SK-N-SH (cell line): Measurements from ENCODE around the gene ACSL3. TPM values are rescaled to one million over a fixed set of nuclear protein-coding genes. Genes with fewer than 3 reads are reported as not detected.

Experiments used
- CTCF ChIA-PET: fragments of 300-600, 350-600 bp; formaldehyde crosslinking; extraction: SDS; loops from one replicate; lab custom pipeline; 2021; lab: Yijun Ruan, JAX
- POLR2A ChIA-PET: fragments of 350-600 bp; sonication (Branson Sonifier 250); formaldehyde crosslinking; extraction: SDS; loops from one replicate; lab custom pipeline; 2020; ENCODE audit warnings: antibody characterized with exemption, inconsistent platforms; lab: Yijun Ruan, JAX
- DNase-seq: peaks from one replicate; pipeline ENCODE4 v3.0.0; 2012
- H2AFZ ChIP-seq: fragments of 200-600 bp; sonication (generic); 2 replicates; pipeline ENCODE4 v1.8.1; 2016; ENCODE audit warnings: antibody characterized with exemption, mild to moderate bottlenecking, low read depth
- H3F3A ChIP-seq: fragments of 200-600 bp; sonication (generic); replicated peaks from 2 replicates; pipeline ENCODE3; 2016; ENCODE audit warnings: antibody characterized with exemption, mild to moderate bottlenecking; ENCODE audit not compliant: insufficient read depth
- H3K27ac ChIP-seq, 2 experiments: fragments of 200-500 bp in 1 of 2; fragments of 200-600 bp in 1 of 2; sonication (Bioruptor generic) in 1 of 2; sonication (generic), shearing (Covaris generic) in 1 of 2; 2 replicates each; pipeline versions ENCODE4 v1.5.1 to v1.6.1; 2014 to 2016; ENCODE audit warnings: low read depth in 2 of 2, inconsistent platforms in 1 of 2, low read length in 1 of 2, mild to moderate bottlenecking in 1 of 2, mixed read lengths in 1 of 2
- H3K27me3 ChIP-seq: fragments of 200-600 bp; sonication (generic), shearing (Covaris generic); 2 replicates; pipeline ENCODE4 v1.6.1; 2016; ENCODE audit warnings: mixed run types; ENCODE audit not compliant: insufficient read depth
- H3K36me3 ChIP-seq, 2 experiments: fragments of 200-500 bp in 1 of 2; fragments of 200-600 bp in 1 of 2; sonication (Bioruptor generic) in 1 of 2; sonication (generic) in 1 of 2; replicated peaks in 1 of 2; 2 replicates each; pipeline versions ENCODE3 to v1.5.1; 2014 to 2016; ENCODE audit warnings: low read length in 1 of 2, mild to moderate bottlenecking in 1 of 2; ENCODE audit not compliant: insufficient read depth in 2 of 2, control insufficient read depth in 1 of 2
- H3K4me1 ChIP-seq, 2 experiments: fragments of 200-500 bp in 1 of 2; fragments of 200-600 bp in 1 of 2; sonication (Bioruptor generic) in 1 of 2; sonication (generic), shearing (Covaris generic) in 1 of 2; 2 replicates each; pipeline versions ENCODE4 v1.5.1 to v1.6.1; 2014 to 2016; ENCODE audit warnings: low read depth in 1 of 2, low read length in 1 of 2, mixed run types in 1 of 2; ENCODE audit not compliant: insufficient read depth in 2 of 2, control insufficient read depth in 1 of 2
- H3K4me2 ChIP-seq: fragments of 200-600 bp; sonication (generic), shearing (Covaris generic); 2 replicates; pipeline ENCODE4 v1.6.1; 2017; ENCODE audit warnings: mixed run types
- H3K4me3 ChIP-seq, 2 experiments: fragments of 200-500 bp in 1 of 2; fragments of 200-600 bp in 1 of 2; sonication (Bioruptor generic) in 1 of 2; sonication (generic), shearing (Covaris generic) in 1 of 2; 2 replicates each; pipeline versions ENCODE4 v1.5.1 to v1.8.1; 2014 to 2016; ENCODE audit warnings: low read depth in 2 of 2, inconsistent platforms in 1 of 2, low read length in 1 of 2, mild to moderate bottlenecking in 1 of 2, mixed read lengths in 1 of 2, moderate library complexity in 1 of 2
- H3K79me2 ChIP-seq: fragments of 200-600 bp; sonication (generic); 2 replicates; pipeline ENCODE4 v1.8.1; 2017; ENCODE audit warnings: mild to moderate bottlenecking; ENCODE audit not compliant: insufficient read depth
- H3K9ac ChIP-seq: fragments of 200-600 bp; sonication (generic); 2 replicates; pipeline ENCODE4 v1.6.1; 2017; ENCODE audit warnings: mixed run types
- H3K9me2 ChIP-seq: fragments of 200-600 bp; sonication (generic); 2 replicates; pipeline ENCODE4 v1.6.1; 2017; ENCODE audit warnings: mixed run types
- H3K9me3 ChIP-seq: fragments of 200-600 bp; sonication (generic); 2 replicates; pipeline ENCODE4 v1.6.1; 2017; ENCODE audit warnings: mixed run types, mild to moderate bottlenecking, moderate library complexity
- H4K20me1 ChIP-seq: fragments of 200-600 bp; sonication (generic); 2 replicates; pipeline ENCODE4 v1.6.1; 2017; ENCODE audit warnings: mild to moderate bottlenecking, mixed run types; ENCODE audit not compliant: insufficient read depth
- CHD2 ChIP-seq: fragments of 150-350 bp; IDR thresholded peaks from 2 replicates; pipeline ENCODE4 v1.6.1; 2018; ENCODE audit warnings: low read length; ENCODE audit not compliant: partially characterized antibody
- EP300 ChIP-seq, 2 experiments: IDR thresholded peaks; 2 replicates each; pipeline versions ENCODE4 v1.4.0 to v1.6.1; 2012; ENCODE audit warnings: borderline replicate concordance in 1 of 2, low read depth in 1 of 2, low read length in 1 of 2
- FOSL2 ChIP-seq: IDR thresholded peaks from 2 replicates; pipeline ENCODE4 v1.4.0; 2012; ENCODE audit warnings: low read depth, mild to moderate bottlenecking, moderate library complexity, borderline replicate concordance
- FOXJ3 ChIP-seq: sonication (generic); formaldehyde crosslinking; IDR thresholded peaks from 2 replicates; pipeline ENCODE4 v1.5.1; 2020; ENCODE audit warnings: mild to moderate bottlenecking, missing genetic modification reagents
- FOXM1 ChIP-seq: IDR thresholded peaks from 2 replicates; pipeline ENCODE4 v1.4.0; 2012; ENCODE audit warnings: low read depth, mild to moderate bottlenecking
- MEF2A ChIP-seq: IDR thresholded peaks from 2 replicates; pipeline ENCODE4 v1.4.0; 2012; ENCODE audit warnings: low read depth, borderline replicate concordance
- NFIC ChIP-seq: IDR thresholded peaks from 2 replicates; pipeline ENCODE4 v1.4.0; 2012; ENCODE audit warnings: borderline replicate concordance
- NRF1 ChIP-seq: IDR thresholded peaks from 2 replicates; pipeline ENCODE4 v1.6.1; 2012; ENCODE audit warnings: low read depth, mild to moderate bottlenecking, low read length
- POLR2AphosphoS5 ChIP-seq: IDR thresholded peaks from 2 replicates; pipeline ENCODE4 v1.6.1; 2012; ENCODE audit warnings: low read depth, low read length
- RAD21 ChIP-seq: IDR thresholded peaks from 2 replicates; pipeline ENCODE4 v1.6.1; 2012; ENCODE audit warnings: mild to moderate bottlenecking, low read length
- TCF12 ChIP-seq: IDR thresholded peaks from 2 replicates; pipeline ENCODE4 v1.4.0; 2012
- YY1 ChIP-seq: IDR thresholded peaks from 2 replicates; pipeline ENCODE4 v1.4.0; 2012; ENCODE audit warnings: low read depth, mild to moderate bottlenecking
- ZBTB33 ChIP-seq: IDR thresholded peaks from 2 replicates; pipeline ENCODE4 v1.4.0; 2012; ENCODE audit warnings: low read depth, borderline replicate concordance
- WGBS: methylation state at CpG from one replicate; pipeline ENCODE4 v1.1.6; 2017; ENCODE audit warnings: low lambda C conversion rate; 5-methylcytosine and 5-hydroxymethylcytosine counted together
- polyA plus RNA-seq, 3 experiments: library from polyadenylated mRNA; depleted of rRNA; stranded (reverse); fragments of >200 nt; gene quantifications; 2 replicates each; pipeline ENCODE4 v1.2.3, GENCODE V29; 2012
- TF ChIP-seq, protein P1 (sequence below): fragments of 150-350 bp; IDR thresholded peaks from 2 replicates; pipeline ENCODE4 v1.6.1; 2017; ENCODE audit warnings: antibody characterized with exemption, low read length, low read depth, borderline replicate concordance
- TF ChIP-seq, protein P2 (sequence below): IDR thresholded peaks from 2 replicates; pipeline ENCODE4 v1.4.0; 2012; ENCODE audit warnings: low read depth
- TF ChIP-seq, protein P3 (sequence below): fragments of 200-600 bp; sonication (generic); IDR thresholded peaks from 2 replicates; pipeline ENCODE4 v1.6.1; 2017; ENCODE audit warnings: antibody characterized with exemption, mild to moderate bottlenecking, moderate library complexity
- TF ChIP-seq, protein P4 (sequence below): IDR thresholded peaks from 2 replicates; pipeline ENCODE4 v1.4.0; 2012; ENCODE audit warnings: low read depth, borderline replicate concordance

The ACSL3 gene
- polyA plus RNA-seq, 1 of the 3 experiments (the other 2 are of a cell fraction): 15.7 TPM

- TF ChIP-seq ZBTB33: no peak
- TF ChIP-seq, protein P1, sequence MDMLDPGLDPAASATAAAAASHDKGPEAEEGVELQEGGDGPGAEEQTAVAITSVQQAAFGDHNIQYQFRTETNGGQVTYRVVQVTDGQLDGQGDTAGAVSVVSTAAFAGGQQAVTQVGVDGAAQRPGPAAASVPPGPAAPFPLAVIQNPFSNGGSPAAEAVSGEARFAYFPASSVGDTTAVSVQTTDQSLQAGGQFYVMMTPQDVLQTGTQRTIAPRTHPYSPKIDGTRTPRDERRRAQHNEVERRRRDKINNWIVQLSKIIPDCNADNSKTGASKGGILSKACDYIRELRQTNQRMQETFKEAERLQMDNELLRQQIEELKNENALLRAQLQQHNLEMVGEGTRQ: no peak
- TF ChIP-seq CHD2: no peak
- peak; percentile 86 for TF ChIP-seq FOSL2
- peak; percentile 22 to 89; a peak in 3 of 4 replicates for TF ChIP-seq EP300 (IDR thresholded peaks at IDR 0.05; ENCODE audit: borderline replicate concordance in 1 of 2, low read depth in 1 of 2, low read length in 1 of 2)
- TF ChIP-seq, protein P2, sequence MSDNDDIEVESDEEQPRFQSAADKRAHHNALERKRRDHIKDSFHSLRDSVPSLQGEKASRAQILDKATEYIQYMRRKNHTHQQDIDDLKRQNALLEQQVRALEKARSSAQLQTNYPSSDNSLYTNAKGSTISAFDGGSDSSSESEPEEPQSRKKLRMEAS: peak; percentile 48
- peak; percentile 78 for TF ChIP-seq FOXM1
Measured at GRCh38 chr2:222950638-222951285, 89.9 kb downstream of the ACSL3 start (continued).

- no peaks in the 10 kb centered on the region for H3K27me3 ChIP-seq
- no peaks in the 10 kb centered on the region for H3K9me3 ChIP-seq
- POLR2A ChIA-PET: interaction anchor here (0.6 kb wide), 1 partner anchor 57 kb away, joined by 3 read pairs; no protein-coding TSS in a partner anchor
- peaks cover 0 to 3% of the 10 kb centered on the region in 2 experiments for H3K36me3 ChIP-seq
- no peak overlapping the region for H2AFZ ChIP-seq
- CTCF ChIA-PET: interaction anchor here (1.5 kb wide), 2 partner anchors 20 to 262 kb away, joined by 4 to 6 read pairs; no protein-coding TSS in a partner anchor
- peaks cover 0 to 4% of the 10 kb centered on the region in 2 experiments; a peak in 1 of 4 replicates for H3K4me1 ChIP-seq
- DNase-seq: no peak
- no peak overlapping the region for H3K4me2 ChIP-seq
- no peak overlapping the region for H3K9ac ChIP-seq
- peaks cover 15% of the 10 kb centered on the region for H3F3A ChIP-seq
- no peaks in the 10 kb centered on the region for H4K20me1 ChIP-seq
- peak overlapping the region in 1 of 2 experiments; percentile 12; a peak in 1 of 4 replicates for H3K27ac ChIP-seq
- H3K4me3 ChIP-seq: no peak overlapping the region
- no peaks in the 10 kb centered on the region for H3K79me2 ChIP-seq
- TF ChIP-seq TCF12 (no peak), CHD2 (no peak), NFIC (peak; percentile 81), FOXJ3 (CRISPR knock-in tag) (no peak)
- H3K9me2 ChIP-seq: no peaks in the 10 kb centered on the region
Measured at GRCh38 chr2:222952204-222952603, 91.4 kb downstream of the ACSL3 start.

DNA sequence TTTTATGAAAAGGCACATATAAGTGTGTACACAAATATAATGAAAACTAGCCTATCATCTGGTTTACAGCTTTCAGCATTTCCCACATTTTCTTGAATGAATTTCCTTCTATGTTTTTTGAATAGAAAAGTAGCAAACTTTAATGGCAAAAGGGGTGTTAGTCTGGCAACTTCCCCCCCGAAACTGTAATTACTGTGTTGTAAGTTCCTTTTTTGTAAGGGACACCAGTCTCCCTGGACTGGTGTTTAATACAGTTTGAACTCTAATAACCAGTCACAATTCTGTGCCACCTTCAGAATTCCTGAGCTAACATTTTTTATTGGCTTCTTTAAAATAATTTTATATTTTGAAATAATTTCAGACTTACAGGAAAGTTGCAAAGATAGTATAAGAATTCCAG lies 94.2 kb downstream of the ACSL3 start:
- 84% methylated on average over 1 of the region's 1 CpG for WGBS
- ChIA-PET CTCF (interaction anchor here (1.1 to 1.2 kb wide), 2 partner anchors 506 to 843 kb away, joined by 3 read pairs; no protein-coding TSS in a partner anchor), POLR2A (no interaction called here)
- TF ChIP-seq RAD21: no peak
- no peak for TF ChIP-seq POLR2AphosphoS5
- TF ChIP-seq EP300 (IDR thresholded peaks at IDR 0.05; ENCODE audit: borderline replicate concordance in 1 of 2, low read depth in 1 of 2, low read length in 1 of 2): no peak
- TF ChIP-seq, protein P3, sequence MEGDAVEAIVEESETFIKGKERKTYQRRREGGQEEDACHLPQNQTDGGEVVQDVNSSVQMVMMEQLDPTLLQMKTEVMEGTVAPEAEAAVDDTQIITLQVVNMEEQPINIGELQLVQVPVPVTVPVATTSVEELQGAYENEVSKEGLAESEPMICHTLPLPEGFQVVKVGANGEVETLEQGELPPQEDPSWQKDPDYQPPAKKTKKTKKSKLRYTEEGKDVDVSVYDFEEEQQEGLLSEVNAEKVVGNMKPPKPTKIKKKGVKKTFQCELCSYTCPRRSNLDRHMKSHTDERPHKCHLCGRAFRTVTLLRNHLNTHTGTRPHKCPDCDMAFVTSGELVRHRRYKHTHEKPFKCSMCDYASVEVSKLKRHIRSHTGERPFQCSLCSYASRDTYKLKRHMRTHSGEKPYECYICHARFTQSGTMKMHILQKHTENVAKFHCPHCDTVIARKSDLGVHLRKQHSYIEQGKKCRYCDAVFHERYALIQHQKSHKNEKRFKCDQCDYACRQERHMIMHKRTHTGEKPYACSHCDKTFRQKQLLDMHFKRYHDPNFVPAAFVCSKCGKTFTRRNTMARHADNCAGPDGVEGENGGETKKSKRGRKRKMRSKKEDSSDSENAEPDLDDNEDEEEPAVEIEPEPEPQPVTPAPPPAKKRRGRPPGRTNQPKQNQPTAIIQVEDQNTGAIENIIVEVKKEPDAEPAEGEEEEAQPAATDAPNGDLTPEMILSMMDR: no peak
- TF ChIP-seq, protein P4, sequence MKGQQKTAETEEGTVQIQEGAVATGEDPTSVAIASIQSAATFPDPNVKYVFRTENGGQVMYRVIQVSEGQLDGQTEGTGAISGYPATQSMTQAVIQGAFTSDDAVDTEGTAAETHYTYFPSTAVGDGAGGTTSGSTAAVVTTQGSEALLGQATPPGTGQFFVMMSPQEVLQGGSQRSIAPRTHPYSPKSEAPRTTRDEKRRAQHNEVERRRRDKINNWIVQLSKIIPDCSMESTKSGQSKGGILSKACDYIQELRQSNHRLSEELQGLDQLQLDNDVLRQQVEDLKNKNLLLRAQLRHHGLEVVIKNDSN: no peak
- TF ChIP-seq YY1: no peak
- no peak for TF ChIP-seq MEF2A
- TF ChIP-seq, protein P2: no peak
- TF ChIP-seq FOXJ3 (CRISPR knock-in tag): no peak
- no peak for TF ChIP-seq NRF1

More for the DNA sequence above, 94.2 kb downstream of the ACSL3 start:
- DNase-seq: no peak
- no peak overlapping the region for H3K27ac ChIP-seq
- no peaks in the 10 kb centered on the region for H3K27me3 ChIP-seq
- peaks cover 0 to 7% of the 10 kb centered on the region in 2 experiments for H3K36me3 ChIP-seq
- H3F3A ChIP-seq: peaks cover 19% of the 10 kb centered on the region
- H3K9ac ChIP-seq: no peak overlapping the region
- no peaks in the 10 kb centered on the region for H3K9me2 ChIP-seq
- H3K4me1 ChIP-seq: peaks cover 4 to 10% of the 10 kb centered on the region in 2 experiments; a peak in 3 of 4 replicates
- H3K4me2 ChIP-seq: no peak overlapping the region
- H2AFZ ChIP-seq: no peak overlapping the region
- H3K4me3 ChIP-seq: no peak overlapping the region
- no peaks in the 10 kb centered on the region for H4K20me1 ChIP-seq
- no peaks in the 10 kb centered on the region for H3K9me3 ChIP-seq
- H3K79me2 ChIP-seq: no peaks in the 10 kb centered on the region
